Choroid plexus epithelial cell (primary cell): Measurements from ENCODE around the gene SEZ6L.

Source experiments
- DNase-seq: peaks from one replicate; pipeline ENCODE4 v3.0.0-alpha.2; 2010; ENCODE audit warnings: low read depth
- H3K4me3 ChIP-seq: 2 replicates; pipeline ENCODE4 v1.5.1; 2011; ENCODE audit warnings: low read depth, mild to moderate bottlenecking, control low read depth, low read length, moderate library complexity
- TF ChIP-seq, protein P1 (sequence below): conservative IDR thresholded peaks from 2 replicates; pipeline ENCODE4 v1.5.1; 2011; ENCODE audit warnings: low read depth, mild to moderate bottlenecking, control low read depth, inconsistent platforms, low read length, moderate library complexity

Gene SEZ6L

DNA sequence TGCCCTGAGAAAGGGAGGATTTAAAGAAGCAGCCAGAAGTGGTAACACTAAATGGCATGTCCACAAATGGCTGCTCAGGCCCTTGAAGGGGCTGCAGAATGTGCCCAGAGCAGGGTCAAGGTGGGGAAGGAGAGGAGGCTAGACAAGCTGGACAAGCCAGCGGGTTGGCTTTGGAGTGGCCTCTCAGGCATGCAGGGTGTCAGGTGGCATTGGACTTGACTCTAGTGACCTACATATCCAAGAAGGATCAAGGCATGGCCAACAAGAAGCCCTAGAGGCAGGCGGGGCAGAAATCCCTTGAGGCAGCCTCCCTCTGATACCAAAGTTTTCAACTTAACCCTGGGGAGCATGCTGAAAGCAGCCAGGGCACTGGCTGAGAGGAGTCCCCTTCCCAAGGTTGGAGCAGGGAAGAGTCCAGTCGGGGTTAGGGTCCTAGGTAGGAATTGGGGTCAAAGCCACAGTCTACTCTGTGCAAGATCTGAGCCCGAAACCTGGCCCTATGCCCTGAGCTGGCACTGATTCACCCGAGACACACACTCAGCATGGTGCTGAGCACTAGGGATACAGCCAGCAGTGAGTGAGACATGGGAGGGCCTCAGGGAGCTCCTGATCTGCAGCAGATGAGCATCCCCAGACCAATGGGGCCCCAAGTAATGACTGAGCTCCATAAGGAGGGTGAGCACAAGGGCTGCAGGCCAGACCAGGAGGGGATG, 164.0 kb downstream of the SEZ6L start:
- TF ChIP-seq, protein P1, sequence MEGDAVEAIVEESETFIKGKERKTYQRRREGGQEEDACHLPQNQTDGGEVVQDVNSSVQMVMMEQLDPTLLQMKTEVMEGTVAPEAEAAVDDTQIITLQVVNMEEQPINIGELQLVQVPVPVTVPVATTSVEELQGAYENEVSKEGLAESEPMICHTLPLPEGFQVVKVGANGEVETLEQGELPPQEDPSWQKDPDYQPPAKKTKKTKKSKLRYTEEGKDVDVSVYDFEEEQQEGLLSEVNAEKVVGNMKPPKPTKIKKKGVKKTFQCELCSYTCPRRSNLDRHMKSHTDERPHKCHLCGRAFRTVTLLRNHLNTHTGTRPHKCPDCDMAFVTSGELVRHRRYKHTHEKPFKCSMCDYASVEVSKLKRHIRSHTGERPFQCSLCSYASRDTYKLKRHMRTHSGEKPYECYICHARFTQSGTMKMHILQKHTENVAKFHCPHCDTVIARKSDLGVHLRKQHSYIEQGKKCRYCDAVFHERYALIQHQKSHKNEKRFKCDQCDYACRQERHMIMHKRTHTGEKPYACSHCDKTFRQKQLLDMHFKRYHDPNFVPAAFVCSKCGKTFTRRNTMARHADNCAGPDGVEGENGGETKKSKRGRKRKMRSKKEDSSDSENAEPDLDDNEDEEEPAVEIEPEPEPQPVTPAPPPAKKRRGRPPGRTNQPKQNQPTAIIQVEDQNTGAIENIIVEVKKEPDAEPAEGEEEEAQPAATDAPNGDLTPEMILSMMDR: no peak
- no peak for DNase-seq
- no peak overlapping the region for H3K4me3 ChIP-seq

DNA sequence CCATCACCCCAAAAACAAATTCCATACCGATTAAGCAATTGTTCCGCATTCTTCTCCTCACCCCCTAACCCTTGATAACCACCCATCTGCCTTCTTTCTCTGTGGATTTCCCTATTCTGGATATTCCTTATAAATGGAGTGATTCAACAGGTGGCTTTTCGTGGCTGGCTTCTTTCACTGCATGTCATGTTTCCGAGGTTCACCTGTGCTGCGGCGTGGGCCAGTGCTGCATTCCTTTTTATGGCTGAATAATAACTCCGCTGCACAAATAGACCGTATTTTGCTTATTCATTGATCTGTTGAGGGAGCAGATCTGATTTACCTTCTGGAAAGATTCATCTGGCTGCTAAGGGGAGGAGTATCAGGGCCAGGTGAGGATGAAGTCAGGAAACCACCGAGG, 165.0 kb downstream of the SEZ6L start:
- TF ChIP-seq, protein P1: no peak
- no peak overlapping the region for H3K4me3 ChIP-seq
- no peak for DNase-seq

DNA sequence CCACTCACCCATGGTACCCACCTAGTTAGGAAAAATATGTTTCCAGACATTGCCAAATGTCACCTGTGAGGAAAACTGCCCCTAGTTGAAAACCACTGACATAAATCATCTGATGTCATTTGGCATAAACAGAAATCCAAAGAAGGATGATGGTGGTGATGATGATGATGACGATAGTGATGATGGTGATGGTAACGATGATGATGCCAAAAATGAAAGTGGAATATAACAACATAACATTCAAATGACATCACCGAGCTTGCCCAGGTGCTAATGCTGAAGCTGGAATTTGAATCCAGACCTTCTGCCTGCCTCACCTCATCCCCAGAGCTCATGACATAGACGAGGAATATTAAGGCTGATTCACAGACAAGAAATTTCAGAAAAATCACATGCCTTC, 167.5 kb downstream of the SEZ6L start:
- no peak overlapping the region for H3K4me3 ChIP-seq
- no peak for DNase-seq
- TF ChIP-seq, protein P1: no peak

DNA sequence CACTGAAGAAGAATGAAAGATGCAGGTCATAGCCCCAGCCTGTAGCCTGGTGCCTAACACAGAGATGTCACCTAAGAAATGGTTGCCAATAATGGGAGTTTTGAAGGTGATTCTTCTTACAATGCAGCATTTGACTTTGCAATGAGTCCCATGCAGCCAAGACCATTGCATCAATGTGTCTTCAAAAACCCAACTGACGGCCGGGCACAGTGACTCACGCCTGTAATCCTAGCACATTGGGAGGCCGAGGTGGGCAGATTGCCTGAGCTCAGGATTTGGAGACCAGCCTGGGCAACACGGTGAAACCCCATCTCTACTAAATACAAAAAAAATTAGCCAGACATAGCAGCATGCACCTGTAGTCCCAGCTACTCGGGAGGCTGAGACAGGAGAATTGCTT, 170.5 kb downstream of the SEZ6L start:
- TF ChIP-seq, protein P1: no peak
- H3K4me3 ChIP-seq: no peak overlapping the region
- no peak for DNase-seq

DNA sequence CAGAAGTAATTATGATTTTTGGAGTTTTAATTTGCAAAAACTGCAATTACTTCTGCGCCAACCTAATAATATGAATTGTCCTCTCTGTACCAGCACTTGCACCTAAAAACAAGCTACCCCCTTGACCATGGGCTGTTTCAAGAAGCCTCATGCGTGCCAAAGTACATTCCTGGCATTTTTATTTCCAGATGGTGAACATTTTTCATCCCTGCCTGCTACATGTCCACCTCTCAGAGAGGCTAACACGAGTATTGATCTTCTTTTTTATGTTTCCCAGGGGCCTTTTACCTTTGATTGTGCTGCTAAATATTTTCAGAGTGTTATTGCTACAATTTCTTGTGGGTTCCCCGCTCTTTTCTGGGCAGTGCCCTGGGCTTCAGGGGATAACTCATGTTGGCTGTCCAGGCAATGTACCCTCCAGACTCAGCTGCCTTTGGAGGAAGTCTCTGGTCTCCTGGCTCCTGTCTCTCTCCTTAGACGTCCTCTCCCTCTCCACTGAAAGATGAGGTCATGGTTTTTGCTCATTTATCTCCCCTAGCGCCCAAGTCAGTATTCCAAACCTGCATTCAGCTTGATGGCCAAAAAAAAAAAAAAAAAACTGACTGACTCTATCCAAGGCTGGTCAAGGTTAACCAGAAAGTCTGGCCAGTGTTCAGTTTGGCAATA, 173.6 kb downstream of the SEZ6L start:
- TF ChIP-seq, protein P1: no peak
- DNase-seq: no peak
- H3K4me3 ChIP-seq: no peak overlapping the region

DNA sequence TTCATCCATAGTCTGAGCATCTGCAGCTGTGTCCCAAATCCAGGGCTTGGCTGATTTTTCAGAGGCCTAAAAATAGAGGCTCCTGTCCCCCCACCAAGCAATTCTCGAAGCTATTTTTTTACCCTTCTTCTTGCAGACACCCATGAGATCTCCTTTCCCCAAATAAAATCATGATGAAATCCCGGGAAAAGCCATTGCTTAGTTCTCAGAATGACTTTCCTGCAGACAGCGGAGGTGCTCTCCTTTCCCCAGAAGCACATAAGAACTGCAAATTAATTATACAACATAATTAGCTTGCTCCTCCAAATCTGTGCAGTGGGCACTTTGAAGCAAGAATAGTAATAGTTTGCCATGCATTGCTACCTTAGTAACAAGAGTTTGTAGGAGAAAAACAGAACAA, 176.2 kb downstream of the SEZ6L start:
- no peak overlapping the region for H3K4me3 ChIP-seq
- TF ChIP-seq, protein P1: no peak
- no peak for DNase-seq
